ENCODE results near the gene MECP2.

MECP2 gene

DNA sequence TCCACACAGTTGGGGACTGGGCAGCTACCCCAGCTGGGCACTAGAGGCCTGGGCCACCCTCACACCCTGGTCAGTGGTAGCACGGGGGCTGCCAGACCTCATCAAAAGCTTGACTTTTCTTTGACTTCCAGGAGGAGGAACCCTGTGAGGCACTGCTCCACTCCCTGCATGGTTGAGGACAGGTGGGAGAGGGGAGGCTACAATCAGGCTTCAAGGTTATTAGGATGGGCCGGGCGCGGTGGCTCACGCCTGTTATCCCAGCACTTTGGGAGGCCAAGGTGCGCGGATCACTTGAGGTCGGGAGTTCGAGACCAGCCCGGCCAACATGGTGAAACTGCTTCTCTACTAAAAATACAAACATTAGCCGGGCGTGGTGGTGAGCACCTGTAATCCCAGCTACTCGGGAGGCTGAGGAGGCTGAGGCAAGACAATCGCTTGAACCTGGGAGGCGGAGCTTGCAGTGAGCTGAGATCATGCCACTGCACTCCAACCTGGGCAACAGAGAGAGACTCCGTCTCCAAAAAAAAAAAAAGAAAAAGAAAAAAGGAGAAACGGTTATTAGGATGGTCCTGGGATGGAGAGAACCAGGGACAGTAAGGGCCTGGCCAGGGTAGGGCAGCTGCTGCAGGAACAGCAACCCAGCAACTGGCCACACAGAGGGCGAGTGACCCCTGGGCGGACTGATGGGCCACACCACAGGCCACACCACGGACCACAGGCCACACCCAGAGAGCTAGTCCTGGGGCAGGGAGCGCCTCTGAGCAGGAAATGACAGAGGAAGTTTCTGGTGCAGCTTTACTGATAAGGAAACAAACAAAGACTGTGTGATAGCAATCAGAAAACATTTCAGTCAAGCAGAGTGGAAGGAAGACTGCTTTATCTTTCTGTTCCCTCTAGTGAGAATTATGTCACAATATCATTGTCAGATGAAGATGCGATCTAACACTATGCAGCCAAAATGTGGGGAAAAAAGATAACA lies 26.0 kb upstream of the MECP2 start:
- Histone ChIP-seq H3K9ac (ENCODE audit: low read depth, low read length) (no peak overlapping the region), H3K36me3 (ENCODE audit: insufficient read depth, low read length) (no peaks in the 10 kb centered on the region), H3K9me3 (ENCODE audit: control insufficient read depth, insufficient read depth, low read length) (no peaks in the 10 kb centered on the region), H3K4me1 (ENCODE audit: insufficient read depth, low read length) (no peaks in the 10 kb centered on the region; the same call in 1 of the 2 replicates)

DNA sequence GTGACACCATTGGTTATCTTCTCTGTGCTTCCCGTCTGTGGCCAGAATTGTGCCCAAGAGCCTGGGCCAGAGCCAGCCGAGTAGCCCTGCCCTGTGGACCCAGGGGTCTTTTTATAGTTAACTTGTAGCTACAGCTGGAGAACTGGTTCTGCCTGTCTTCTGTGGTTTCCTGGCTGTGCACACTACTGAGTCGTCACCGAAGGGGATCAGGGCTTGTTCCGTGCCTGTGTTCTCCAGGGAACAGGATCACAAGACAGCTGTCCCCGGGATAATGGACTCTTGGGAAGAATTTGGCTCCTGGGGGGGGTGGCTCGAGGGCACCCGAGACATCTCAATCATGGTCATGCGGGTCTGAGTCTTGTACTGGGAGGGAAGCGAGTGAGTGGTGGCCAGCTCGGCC lies 24.4 kb upstream of the MECP2 start:
- Histone ChIP-seq H3K4me1 (ENCODE audit: insufficient read depth, low read length) (no peaks in the 10 kb centered on the region; the same call in 1 of the 2 replicates), H3K36me3 (ENCODE audit: insufficient read depth, low read length) (no peaks in the 10 kb centered on the region), H3K9ac (ENCODE audit: low read depth, low read length) (no peak overlapping the region), H3K9me3 (ENCODE audit: control insufficient read depth, insufficient read depth, low read length) (no peaks in the 10 kb centered on the region)

DNA sequence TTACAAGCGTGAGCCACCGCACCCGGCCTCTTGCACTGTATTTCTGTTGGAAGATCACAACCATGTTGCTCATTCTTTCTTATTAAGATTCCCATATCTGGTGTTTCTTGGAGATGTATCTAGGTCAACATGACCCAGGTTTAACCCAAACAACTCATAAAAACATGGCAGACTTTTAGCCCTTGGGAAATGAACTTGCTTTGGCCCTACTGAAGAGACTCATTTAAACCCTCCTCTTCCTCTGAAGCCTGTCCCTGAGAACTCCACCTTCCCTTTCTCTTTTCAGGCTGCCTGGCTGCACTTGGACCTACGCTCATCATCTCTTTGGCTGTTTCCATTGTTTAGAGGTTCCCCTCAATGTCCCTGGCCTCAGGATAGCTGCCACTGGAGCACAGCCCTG lies 23.7 kb upstream of the MECP2 start:
- Histone ChIP-seq H3K9ac (ENCODE audit: low read depth, low read length) (no peak overlapping the region), H3K4me1 (ENCODE audit: insufficient read depth, low read length) (no peaks in the 10 kb centered on the region; the same call in 1 of the 2 replicates), H3K36me3 (ENCODE audit: insufficient read depth, low read length) (no peaks in the 10 kb centered on the region), H3K9me3 (ENCODE audit: control insufficient read depth, insufficient read depth, low read length) (no peaks in the 10 kb centered on the region)

DNA sequence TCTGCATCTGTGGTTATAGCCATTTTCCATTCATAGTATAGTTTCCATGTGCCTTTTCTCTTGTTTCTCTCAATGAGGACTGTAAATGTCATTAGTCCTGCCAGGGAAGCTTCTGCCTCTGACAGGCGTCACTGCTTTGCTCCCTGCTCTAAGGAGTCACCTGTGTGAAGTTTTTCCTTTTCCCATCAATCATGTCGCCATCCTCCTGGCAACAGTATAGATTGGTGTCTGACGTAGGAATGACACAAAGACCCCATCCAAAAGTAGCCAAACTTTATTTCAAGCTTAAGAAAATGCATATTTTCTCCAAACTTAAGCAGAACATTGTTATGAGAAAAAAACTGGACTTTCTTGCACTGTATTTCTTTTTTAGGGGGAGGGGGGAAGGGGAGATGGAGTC lies 23.1 kb upstream of the MECP2 start:
- H3K4me1 ChIP-seq (ENCODE audit: insufficient read depth, low read length): no peaks in the 10 kb centered on the region; the same call in 1 of the 2 replicates
- H3K36me3 ChIP-seq (ENCODE audit: insufficient read depth, low read length): no peaks in the 10 kb centered on the region
- no peaks in the 10 kb centered on the region for H3K9me3 ChIP-seq (ENCODE audit: control insufficient read depth, insufficient read depth, low read length)
- H3K9ac ChIP-seq (ENCODE audit: low read depth, low read length): no peak overlapping the region

DNA sequence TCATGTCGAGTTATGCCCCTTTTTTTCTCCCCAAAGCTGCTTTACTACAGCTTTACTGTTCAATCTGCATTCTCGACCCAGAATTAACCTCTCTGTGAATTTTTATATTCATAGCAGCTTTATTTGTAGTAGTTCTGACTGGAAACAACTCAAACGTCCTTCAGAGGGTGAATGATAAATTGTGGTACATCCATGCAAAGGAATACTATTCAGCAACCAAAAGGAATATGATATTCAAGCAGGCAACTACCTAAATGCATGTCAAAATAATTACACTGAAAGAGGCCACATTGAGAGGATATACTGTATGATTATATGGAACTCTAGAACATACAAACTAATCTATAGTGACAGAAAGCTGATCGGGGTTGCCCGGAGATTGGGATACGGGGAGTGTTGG lies 20.0 kb upstream of the MECP2 start:
- H3K4me1 ChIP-seq (ENCODE audit: insufficient read depth, low read length): no peaks in the 10 kb centered on the region
- H3K9me3 ChIP-seq (ENCODE audit: control insufficient read depth, insufficient read depth, low read length): no peaks in the 10 kb centered on the region
- H3K36me3 ChIP-seq (ENCODE audit: insufficient read depth, low read length): no peaks in the 10 kb centered on the region
- H3K9ac ChIP-seq (ENCODE audit: low read depth, low read length): no peak overlapping the region

DNA sequence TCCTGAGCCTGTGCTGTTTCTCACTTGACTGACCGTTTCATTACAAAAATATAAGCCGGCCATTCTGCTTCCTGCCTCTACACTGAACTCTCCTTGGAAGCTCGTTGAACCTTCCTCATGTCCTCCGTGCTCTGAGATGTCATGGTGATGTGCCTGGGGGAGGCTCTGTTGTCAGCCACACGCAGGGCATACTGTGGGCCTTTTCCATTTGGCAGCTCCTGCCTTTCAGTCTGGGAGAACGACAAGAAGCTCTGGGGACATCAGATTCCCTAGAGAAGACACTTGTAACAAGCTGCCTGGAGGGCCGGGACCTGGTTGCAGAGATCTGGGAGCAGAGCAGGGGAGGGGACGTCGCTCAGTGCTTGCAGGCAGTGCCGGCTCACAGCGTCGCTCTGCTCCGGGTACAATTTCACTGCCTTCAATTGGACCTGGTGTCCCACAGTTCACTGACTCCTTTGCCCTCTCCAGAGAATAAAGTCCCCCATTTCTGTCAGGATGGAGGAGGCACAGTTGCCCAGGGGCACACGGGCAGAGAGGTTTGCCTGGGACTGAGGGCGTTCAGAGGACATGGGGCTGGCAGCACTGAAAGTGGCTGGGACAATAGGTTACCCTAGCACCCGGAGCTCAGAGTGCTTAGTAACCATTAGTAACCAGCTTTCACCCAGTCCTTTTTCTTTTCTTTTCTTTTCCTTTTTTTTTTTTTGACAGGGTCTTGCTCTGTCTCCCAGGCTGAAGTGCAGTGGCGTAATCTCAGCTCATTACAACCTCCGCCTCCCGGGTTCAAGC lies 19.1 kb upstream of the MECP2 start:
- H3K4me1 ChIP-seq (ENCODE audit: insufficient read depth, low read length): no peaks in the 10 kb centered on the region
- no peaks in the 10 kb centered on the region for H3K9me3 ChIP-seq (ENCODE audit: control insufficient read depth, insufficient read depth, low read length)
- H3K36me3 ChIP-seq (ENCODE audit: insufficient read depth, low read length): no peaks in the 10 kb centered on the region
- no peak overlapping the region for H3K9ac ChIP-seq (ENCODE audit: low read depth, low read length)

DNA sequence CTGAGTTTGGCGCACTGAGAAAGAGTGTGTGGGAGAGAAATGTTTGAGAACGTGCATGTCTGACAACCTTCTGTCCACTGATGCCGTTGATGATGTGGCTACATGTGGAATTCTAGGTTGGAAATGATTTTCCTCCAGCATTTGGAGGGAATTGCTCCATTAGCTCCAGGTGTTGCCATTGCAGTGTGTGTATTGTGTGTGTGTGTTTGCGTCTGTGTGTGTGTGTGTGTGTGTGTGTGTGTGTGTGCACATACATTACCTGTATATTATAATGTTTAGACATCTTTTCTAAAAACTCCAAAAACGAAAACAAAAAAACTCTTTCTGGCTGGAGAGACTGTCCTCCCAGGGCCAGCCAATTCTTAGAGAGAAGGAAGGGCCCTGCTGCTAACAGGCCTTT lies 18.2 kb upstream of the MECP2 start:
- H3K36me3 ChIP-seq (ENCODE audit: insufficient read depth, low read length): no peaks in the 10 kb centered on the region
- H3K9ac ChIP-seq (ENCODE audit: low read depth, low read length): no peak overlapping the region
- no peaks in the 10 kb centered on the region for H3K4me1 ChIP-seq (ENCODE audit: insufficient read depth, low read length)
- H3K9me3 ChIP-seq (ENCODE audit: control insufficient read depth, insufficient read depth, low read length): no peaks in the 10 kb centered on the region

DNA sequence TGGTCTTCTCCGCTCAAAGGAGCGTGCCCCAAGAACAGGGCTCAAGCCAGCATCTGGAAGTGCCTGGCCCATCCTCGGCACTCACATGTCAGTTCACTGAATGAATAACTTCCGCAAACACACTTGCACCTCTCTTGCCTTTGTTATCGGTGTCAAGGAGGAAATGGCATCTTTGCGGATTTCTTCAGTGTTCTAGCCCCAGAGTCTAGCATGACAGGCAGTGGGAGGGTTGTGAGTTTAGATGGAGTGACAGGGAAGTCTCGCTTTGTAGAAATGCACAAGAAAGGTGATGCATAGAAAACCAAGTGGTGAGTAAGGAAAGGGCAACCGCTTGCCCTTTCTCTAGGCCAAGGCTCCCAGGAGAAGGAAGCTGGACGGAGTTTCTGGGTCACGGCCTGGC lies 17.6 kb upstream of the MECP2 start:
- Histone ChIP-seq H3K9me3 (ENCODE audit: control insufficient read depth, insufficient read depth, low read length) (0 out of 2 replicates have a peak, but pooled peaks cover 3% of the 10 kb centered on the region), H3K4me1 (ENCODE audit: insufficient read depth, low read length) (no peaks in the 10 kb centered on the region), H3K9ac (ENCODE audit: low read depth, low read length) (no peak overlapping the region), H3K36me3 (ENCODE audit: insufficient read depth, low read length) (no peaks in the 10 kb centered on the region)

DNA sequence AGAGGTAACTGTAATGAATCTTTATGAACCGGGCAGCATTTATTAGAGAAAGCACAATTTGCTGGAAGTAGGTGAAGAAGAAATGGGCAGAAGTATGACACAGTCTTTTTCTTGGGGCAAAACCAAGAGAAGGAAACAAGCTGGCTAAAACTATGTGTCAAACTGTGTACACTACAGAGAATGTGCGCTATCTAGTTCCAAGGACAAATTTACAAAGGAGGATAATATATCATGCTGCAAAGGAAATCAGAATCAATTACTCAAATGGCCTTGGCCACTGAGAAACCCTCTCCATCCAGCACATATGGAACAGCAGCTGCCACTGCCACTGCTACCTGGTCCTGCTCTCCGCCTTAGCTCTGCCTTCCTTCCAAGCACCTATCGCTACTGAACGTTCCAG lies 17.1 kb upstream of the MECP2 start:
- no peaks in the 10 kb centered on the region for H3K36me3 ChIP-seq (ENCODE audit: insufficient read depth, low read length)
- H3K4me1 ChIP-seq (ENCODE audit: insufficient read depth, low read length): no peaks in the 10 kb centered on the region
- 0 out of 2 replicates have a peak, but pooled peaks cover 3% of the 10 kb centered on the region for H3K9me3 ChIP-seq (ENCODE audit: control insufficient read depth, insufficient read depth, low read length)
- H3K9ac ChIP-seq (ENCODE audit: low read depth, low read length): no peak overlapping the region

DNA sequence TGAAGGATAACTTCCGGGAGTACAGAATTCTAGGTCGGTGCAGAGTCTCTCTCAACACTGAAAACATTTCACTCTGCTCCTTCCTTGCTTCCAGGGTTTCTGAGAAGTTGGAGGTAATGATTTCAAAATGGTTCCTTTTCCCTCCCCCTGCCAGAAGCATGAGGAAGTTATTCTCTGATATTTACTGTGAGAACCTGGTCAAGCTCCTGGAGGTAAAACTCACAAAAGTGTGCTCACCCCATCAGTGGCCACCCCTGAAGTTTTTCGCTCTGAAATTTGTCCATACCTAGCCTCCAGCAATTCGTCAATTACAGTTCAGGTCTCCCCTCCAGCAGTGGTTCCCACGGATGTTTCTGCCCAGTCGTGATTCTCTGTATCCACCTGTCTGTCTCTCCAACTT lies 16.2 kb upstream of the MECP2 start:
- Histone ChIP-seq H3K9me3 (ENCODE audit: control insufficient read depth, insufficient read depth, low read length) (0 out of 2 replicates have a peak, but pooled peaks cover 3% of the 10 kb centered on the region), H3K4me1 (ENCODE audit: insufficient read depth, low read length) (no peaks in the 10 kb centered on the region), H3K36me3 (ENCODE audit: insufficient read depth, low read length) (no peaks in the 10 kb centered on the region), H3K9ac (ENCODE audit: low read depth, low read length) (no peak overlapping the region)

DNA sequence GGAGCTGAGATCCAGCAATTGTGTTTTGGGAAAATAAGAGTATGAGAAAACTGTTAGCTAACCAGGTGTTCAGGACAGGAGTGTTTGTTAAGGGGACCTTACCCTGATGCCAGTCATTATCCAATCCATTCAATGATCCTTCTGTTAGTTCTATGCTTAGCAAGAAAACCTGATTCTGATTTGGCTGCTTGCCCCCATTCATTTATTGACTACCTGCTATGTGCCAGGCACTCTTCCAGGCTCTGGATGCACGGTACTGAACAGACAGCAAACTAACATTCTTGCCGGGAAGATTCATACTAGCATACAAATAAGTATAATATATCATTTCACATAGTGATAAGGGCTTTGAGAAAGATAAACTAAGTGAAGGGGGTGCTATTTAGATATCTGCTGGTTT lies 1.0 kb upstream of the MECP2 start:
- H3K9ac ChIP-seq (ENCODE audit: low read depth, low read length): no peak overlapping the region
- H3K9me3 ChIP-seq (ENCODE audit: control insufficient read depth, insufficient read depth, low read length): no peaks in the 10 kb centered on the region
- no peaks in the 10 kb centered on the region for H3K36me3 ChIP-seq (ENCODE audit: insufficient read depth, low read length)
- H3K4me1 ChIP-seq (ENCODE audit: insufficient read depth, low read length): peaks cover 19% of the 10 kb centered on the region

DNA sequence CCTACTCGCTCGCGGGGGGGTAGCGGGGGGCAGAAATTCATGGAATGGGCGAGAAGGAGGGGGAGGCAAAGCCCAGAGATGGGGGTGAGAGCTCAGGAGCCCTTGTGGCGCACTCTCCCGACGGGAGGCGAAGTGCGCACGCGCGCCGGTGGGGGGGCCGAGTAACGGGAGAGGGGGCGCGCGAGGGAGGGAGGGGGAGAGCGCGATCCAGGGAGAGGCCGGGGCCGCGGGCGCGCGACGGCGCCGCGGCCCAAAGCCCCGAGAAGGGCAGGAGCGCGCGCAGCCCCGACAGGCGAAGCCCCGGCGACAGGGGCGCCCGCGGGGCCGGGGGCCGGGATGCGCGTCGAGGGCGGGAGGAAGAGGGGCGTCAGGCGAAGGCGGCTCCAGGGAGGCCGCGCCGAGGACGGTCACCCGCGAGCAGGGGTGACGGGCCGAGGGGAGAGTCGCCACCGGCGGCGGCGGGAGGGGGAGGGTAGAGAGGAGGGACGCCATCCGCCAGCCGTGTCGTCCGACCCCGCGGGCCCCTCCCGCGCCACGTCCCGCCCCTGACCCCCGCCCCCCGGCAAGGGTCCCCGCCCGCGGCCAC lies 421 bp downstream of the MECP2 start:
- no peaks in the 10 kb centered on the region for H3K36me3 ChIP-seq (ENCODE audit: insufficient read depth, low read length)
- H3K4me1 ChIP-seq (ENCODE audit: insufficient read depth, low read length): peaks cover 29% of the 10 kb centered on the region
- peak overlapping the region; percentile 67 for H3K9ac ChIP-seq (ENCODE audit: low read depth, low read length)
- H3K9me3 ChIP-seq (ENCODE audit: control insufficient read depth, insufficient read depth, low read length): no peaks in the 10 kb centered on the region

DNA sequence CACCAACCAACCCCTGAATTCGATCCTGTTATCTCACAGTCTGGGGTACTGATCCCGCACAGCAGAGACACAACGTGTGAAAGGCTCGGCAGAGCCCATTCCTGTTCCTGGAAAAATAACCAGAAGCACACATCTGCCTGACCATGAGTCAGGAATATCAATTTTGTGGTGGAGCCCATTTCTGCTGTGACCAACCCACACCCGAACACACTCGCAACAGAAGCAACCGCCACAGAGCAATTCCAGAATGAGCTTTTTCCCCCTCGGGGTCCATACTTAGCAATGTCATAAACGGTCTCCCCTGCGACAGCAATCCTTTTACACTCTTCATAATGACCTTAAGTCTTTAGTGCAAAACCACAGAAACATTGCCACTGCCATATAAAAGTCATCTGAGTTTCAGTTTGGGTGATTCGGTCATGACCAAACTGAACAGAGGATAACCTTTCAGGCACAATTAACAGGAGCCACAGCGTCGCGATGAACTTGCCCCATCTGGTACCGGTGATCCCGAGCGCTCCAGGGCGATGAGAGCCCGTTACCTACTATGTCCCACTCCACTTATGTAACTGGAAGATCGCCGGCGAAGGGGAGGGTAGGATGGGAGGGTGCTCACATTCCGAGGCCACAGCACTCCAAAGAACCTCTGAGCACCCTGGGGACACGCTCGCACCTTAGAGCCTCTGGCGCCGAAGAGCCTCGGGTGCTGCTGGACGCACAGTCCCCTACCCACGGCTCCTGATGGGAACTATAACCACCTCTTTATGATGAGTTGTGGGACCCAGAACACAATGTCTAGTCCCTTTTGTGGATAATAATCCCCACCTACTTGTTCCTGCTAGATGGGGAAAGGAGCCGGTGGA lies 1.1 kb downstream of the MECP2 start:
- Histone ChIP-seq H3K36me3 (ENCODE audit: insufficient read depth, low read length) (no peaks in the 10 kb centered on the region), H3K4me1 (ENCODE audit: insufficient read depth, low read length) (peaks cover 29% of the 10 kb centered on the region), H3K9me3 (ENCODE audit: control insufficient read depth, insufficient read depth, low read length) (no peaks in the 10 kb centered on the region), H3K9ac (ENCODE audit: low read depth, low read length) (peak overlapping the region; percentile 67)

DNA sequence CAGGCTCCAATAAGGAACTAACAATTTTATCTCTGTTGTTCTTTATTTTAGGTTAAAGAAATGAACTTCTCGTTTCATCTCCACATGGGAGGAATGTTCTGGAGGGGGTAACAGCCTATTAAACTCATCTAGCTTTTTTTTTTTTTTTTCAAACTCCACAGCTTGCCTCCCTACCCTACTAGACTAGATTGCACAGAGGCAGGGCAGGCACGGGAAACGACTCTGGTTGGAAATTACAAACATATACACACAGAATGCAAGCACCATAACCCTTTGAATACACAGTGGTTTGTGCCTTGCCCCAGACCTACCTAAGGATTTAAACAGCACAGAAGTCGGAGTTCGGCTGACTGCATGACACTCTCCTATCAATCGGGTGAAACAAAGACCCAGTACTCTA lies 2.7 kb downstream of the MECP2 start:
- Histone ChIP-seq H3K9ac (ENCODE audit: low read depth, low read length) (no peak overlapping the region), H3K9me3 (ENCODE audit: control insufficient read depth, insufficient read depth, low read length) (no peaks in the 10 kb centered on the region), H3K36me3 (ENCODE audit: insufficient read depth, low read length) (no peaks in the 10 kb centered on the region), H3K4me1 (ENCODE audit: insufficient read depth, low read length) (peaks cover 36% of the 10 kb centered on the region)

Data from ES-I3 (cell line).